ENCODE measurements around the gene HOXD8.

HOXD8 gene

GRCh38 chr2:176130957-176131847 is 1.7 kb downstream of the HOXD8 start:
- DNase-seq: no peak

- DNase-seq: no peak
Measured at GRCh38 chr2:176131848-176132158, 2.3 kb downstream of the HOXD8 start.

- DNase-seq: no peak
Measured at GRCh38 chr2:176132205-176133171, 3.0 kb downstream of the HOXD8 start.

DNA sequence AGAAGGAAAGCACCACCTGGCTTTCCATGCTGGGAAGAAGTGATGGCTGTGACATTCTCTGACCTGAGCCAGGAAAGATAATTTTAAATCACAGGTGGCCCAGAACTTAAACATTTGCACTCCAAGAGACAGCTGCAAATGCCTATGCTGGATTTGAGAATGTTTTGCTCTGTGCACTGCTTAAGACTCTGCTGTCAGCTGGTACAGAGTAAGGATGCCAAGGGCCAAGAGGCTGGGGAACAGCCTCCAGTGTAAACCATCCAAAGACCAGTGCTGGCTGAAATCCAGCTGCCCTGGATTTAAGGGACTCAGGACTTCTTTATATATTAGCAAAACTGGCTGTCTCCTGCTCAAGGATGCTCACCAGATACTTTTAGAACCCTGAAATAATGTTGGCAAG is 3.9 kb downstream of the HOXD8 start:
- DNase-seq: no peak

- DNase-seq: no peak
Measured at GRCh38 chr2:176134035-176134434, 4.5 kb downstream of the HOXD8 start.

DNA sequence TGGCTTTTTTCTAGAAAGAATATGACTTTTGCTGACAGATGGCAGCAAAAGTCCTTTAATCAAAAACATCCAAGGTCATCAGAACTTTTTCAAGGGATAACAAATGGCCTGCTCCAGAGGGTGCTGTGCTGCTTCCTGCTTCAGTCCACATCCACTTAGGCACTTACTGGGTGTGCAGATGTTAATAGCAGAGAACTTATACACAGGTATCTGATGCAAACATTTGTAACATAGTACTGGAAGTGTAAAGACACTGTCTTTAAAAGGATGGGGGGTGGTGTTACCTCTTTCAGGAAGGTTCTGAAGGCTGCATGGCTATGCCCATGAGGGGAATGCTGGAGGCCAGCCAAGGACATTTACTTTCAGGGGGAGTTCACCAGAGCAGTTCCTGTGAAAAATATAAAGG is 5.5 kb downstream of the HOXD8 start:
- peak; percentile 3 for DNase-seq

DNA sequence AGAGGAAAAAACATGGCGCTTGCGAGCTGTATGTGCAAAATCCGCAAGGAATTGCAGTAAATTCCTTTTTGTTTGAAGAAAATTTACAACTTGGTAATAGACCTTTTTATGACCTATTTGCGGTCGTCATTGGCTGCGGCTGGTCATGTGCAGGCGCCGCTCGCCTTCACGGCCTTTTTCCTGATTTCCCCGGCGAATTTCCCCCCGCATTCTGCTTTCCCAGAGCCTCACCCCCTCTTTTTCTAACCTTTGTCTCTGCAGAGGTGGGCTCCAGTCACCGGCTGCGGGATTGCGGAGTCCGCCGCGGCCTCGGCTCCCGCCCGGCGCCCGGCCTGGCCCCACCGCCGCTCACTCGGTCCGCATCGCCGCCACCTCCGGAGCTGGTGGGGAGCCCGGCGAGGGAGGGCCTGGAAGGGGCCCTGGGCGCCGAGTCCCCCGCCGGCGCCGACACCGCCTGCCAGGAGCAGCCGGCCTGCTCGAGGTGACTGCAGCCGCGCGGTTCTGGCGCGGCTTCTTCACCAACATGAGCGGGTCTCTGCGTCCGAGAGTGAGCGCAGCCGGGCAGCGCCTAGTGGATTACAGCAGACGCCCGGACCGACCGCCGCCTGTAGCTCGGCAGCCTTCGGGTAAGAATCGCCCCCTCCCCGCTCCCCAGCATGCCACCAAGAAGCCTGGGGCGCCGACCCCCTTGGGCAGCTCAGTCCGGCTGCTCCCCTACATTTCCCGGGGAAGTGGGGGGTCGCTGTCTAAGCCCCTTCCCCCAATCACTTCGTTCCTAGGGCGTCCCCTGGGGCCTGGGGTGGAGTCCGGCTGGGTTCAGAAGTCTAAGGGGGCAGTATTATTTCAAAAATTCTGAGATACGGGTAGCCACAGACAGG is 7.1 kb downstream of the HOXD8 start:
- DNase-seq: no peak

DNA sequence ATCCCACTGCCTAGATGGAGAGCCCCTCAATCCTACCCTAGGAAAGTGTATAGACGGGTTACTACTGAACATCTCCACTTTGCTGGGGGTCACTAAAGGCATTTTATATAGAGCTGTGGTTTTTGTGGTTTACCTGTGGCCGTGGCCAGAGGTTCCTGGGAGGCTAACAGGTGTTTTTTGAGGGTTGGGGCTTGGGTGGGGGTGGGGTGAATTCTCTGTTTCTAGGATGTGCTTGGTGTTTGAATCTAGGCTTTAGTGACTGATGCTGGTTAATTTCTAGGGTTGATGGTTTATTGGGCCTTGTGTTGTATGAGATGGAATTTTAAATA is 7.7 kb downstream of the HOXD8 start:
- DNase-seq: no peak

DNA sequence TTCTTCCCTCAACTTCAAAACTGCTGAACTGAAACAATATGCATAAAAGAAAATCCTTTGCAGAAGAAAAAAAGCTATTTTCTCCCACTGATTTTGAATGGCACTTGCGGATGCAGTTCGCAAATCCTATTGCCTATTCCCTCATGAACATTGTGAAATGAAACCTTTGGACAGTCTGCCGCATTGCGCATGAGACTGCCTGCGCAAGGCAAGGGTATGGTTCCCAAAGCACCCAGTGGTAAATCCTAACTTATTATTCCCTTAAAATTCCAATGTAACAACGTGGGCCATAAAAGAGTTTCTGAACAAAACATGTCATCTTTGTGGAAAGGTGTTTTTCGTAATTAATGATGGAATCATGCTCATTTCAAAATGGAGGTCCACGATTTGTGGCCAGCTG is 8.4 kb downstream of the HOXD8 start:
- DNase-seq: no peak

GRCh38 chr2:176138526-176138922 is 9.0 kb downstream of the HOXD8 start:
- DNase-seq: no peak

- no peak for DNase-seq
Measured at GRCh38 chr2:176138923-176139660, 9.6 kb downstream of the HOXD8 start.

DNA sequence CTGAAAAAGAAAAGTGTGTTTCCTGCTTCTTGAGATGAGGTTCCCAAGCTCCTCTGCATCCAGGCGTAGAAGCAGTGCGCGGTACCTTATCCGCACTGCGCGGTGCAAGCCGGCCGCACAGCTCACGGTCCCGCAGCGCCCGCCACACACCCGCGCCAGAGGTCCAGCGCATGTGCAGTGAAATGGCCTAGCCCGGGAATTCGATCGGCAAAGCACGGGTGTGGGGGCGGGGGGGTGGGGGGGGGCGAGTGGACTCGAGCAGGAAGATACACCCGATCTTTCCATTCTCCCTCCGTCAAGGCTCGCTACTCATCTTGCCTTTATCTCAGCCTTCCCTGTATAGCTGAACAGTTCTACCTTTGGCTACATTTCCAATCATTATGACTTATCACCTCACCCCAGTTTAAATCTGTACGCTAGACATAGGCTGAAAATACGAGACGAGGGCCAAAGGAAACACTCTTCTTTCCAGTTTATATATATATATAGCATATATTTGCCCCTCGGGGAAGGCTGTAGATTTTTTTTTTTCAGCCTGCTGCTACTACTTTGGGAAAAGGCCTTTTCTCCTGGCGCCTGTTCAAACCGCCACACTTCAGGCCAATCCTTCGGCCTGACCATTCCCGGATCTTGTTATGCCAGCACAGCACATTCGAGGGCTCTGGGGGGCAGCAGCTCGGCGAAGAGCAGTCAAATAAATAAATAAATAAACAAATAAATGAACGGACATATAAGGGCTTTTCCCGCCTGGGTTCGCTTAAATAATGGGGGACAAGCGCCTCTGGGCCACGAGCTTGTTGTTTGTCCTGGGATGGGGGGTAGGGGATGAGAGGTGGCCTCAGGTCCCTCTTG is 10.4 kb downstream of the HOXD8 start:
- DNase-seq: peak; percentile 40

GRCh38 chr2:176140513-176141317 is 11.2 kb downstream of the HOXD8 start:
- DNase-seq: peak; percentile 83

DNA sequence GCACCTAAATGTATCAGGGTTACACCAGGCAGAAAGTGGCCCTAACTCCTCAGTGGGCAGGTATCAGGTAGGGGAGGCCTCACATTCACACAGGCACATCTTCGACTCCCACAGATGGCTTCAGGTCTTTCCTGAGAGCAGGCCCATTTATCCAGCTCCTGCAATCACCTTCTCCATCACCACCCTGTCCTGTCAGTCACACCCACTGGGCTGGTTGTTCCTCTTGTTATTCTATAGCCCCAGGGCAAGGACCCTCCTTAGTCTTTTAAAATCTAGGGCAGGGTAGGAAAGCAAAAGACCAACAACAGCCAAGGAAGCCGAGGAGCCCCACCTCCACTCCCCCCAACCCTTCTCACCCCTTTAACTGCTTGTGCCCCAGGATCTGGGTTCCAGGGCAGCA is 12.8 kb downstream of the HOXD8 start:
- no peak for DNase-seq

GRCh38 chr2:176145085-176145969 is 15.8 kb downstream of the HOXD8 start:
- DNase-seq: no peak

GRCh38 chr2:176146101-176146500 is 16.6 kb downstream of the HOXD8 start:
- DNase-seq: no peak

DNA sequence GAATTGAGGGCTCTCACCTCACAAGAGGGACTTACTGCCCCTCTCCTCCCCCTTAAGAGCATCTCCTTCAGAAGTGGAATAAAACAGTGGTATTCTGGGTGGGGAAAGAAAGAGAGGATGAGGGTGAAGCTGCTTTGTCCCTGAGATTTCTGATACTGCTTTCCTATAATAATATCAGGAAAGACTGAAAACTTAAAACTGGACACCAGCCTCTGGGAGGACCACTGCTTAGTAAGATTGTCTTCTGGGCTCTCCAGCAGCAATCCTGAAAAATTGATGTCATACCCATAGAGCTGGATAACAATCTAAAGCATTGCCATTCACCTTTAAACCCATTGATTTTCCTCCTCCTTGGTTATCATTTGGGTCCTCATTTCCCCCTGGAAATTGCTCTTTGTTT is 17.1 kb downstream of the HOXD8 start:
- no peak for DNase-seq

DNA sequence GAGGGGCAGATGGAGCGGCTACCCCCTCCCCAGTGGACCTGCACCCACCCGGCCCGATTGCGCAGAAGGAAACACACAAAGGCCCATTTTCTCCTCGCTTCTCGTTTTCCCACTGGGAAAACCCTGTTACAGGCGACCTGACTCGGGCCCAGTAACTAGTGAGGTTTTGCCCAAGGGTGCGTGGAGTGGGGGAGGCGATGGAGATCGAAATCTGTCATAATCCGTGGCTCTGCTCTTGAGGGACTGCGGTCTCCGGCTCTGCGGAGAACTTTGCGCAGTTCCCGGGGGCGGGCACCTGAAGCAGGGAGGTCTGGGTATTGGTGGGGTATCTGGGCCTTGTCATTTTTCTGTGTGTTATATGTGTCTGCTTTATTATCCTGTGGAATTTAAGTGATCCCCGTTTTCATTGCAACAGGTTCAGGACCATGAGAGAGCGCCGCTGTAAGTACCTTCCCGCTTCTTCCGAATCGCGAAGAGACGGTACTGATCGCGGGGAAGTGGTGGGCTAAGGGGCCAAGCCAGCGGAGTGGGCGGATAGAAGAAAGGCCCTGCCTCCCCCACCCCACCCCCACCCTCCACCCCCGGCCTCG is 17.8 kb downstream of the HOXD8 start:
- no peak for DNase-seq
